GM12874 (cell line): ENCODE measurements around the gene COQ3.

Experiments
- CTCF ChIP-seq: IDR thresholded peaks from 2 replicates; pipeline ENCODE4 v1.5.1; 2011; ENCODE audit warnings: low read depth, mild to moderate bottlenecking, control low read depth, low read length, moderate library complexity; ENCODE audit not compliant: insufficient read depth

The COQ3 gene

GRCh38 chr6:99415446-99415845, 21.5 kb upstream of the COQ3 start:
- no peak for TF ChIP-seq CTCF

DNA sequence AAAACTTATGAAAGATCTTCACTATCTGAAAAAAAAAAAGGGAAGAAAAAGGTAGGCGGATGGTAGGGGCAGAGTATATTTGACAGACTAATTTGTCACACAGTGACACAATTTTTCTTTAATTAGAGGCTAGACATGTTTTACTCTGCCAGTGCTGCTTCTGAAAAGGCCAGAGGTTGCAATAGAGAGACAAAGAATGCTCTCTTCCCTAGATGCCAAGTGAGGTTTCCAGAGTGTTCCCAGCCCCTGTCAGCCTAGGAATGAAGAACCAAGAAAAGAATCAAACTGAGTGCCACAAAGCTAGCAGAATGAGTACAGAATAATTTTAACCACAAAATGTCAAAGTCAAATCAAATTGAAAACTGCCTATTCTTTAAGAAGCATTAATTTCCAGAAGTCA, 18.1 kb upstream of the COQ3 start:
- no peak for TF ChIP-seq CTCF

GRCh38 chr6:99409672-99410071, 15.7 kb upstream of the COQ3 start:
- no peak for TF ChIP-seq CTCF

DNA sequence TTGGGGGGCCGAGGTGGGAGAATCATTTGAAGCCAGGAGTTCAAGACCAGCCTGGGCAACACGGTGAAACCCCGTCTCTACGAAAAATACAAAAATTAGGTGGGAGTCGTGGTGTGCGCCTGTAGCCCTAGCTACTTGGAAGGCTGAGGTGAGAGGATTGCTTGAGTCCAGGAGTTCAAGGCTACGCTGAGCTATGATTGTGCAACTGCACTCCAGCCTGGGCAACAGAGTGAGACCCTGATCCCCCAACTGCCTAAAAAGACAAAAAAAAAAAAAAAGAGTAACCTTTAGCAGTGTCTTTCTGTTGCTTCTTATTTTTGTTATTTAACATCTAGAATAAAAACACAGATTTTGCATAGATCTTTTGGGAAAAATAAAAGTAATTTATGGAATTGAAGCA, 13.1 kb upstream of the COQ3 start:
- no peak for TF ChIP-seq CTCF

DNA sequence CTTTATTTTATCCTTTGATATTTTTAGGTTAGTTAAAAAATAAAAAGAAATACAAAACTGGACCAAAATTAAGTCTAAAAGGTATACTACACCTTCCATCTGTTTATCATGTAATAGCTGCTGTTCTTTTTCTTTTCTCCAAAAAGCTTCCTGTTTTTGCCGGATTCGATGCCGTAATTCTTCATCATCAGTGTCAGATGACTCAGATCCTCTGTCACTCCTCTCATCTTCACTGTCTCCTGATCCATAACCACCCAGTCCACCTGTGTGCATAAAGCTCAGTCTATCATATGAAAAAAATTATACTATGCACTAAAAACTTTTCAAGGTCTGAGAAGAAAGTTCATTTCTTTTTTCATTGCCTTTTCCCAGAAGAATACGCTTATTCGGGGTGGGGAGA, 8.5 kb upstream of the COQ3 start:
- no peak for TF ChIP-seq CTCF

DNA sequence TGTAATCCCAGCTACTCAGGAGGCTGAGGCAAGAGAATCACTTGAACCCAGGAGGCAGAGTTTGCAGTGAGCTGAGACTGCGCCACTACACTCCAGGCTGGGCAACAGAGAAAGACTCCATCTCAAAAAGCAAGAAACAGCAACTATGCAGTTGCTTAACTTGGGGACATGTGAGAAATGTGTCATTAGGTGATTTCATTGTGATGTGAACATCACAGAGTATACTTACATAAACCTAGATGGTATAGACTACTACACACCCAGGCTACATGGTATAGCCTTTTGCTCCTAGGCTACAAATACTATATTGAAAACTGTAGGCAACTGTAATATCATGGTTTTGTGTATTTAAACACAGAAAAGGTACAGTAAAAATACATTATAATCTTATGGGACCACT, 3.3 kb upstream of the COQ3 start:
- no peak for TF ChIP-seq CTCF

DNA sequence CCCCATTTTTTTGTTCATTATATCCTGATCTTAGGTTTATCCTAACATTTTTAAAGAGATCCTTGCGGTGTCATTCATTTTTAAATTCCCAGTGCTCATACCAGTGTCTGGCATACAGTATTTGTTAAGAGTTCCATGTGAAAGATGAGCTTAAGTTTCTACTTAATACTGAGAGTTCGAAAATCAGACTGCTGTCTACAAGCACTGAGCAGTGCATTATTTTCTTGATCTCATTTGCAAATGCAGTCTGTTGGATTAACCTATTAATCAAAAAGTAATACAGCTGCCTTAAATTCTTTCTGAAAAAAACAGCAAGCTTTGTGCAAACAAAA, 663 bp downstream of the COQ3 start:
- TF ChIP-seq CTCF, result no peak

DNA sequence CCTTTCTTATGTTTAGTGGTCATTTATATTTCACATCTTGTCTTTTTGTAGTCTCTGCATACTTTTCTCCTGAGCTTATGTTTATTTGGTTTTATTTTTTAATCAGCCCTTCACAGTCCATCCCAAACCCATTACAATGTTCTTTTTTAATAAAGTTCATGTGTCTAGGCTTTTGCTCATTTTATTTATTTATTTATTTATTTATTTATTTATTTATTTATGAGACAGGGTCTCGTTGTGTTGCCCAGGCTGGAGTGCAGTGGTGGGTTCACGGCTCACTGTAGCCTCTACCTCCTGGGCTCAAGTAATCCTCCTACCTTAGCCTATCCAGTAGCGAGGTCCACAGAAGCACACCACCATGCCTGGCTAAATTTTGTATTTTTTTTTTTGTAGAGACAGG, 3.1 kb downstream of the COQ3 start:
- no peak for TF ChIP-seq CTCF
